Measurements from ENCODE around the gene MBNL1.

- TF ChIP-seq CTCF (IDR thresholded peaks at IDR 0.05) (no peak), POLR2A (IDR thresholded peaks at IDR 0.05) (no peak)
Observed at GRCh38 chr3:152331998-152332397, 63.3 kb downstream of the MBNL1 start.
